GM19463 (cell line): Measurements from ENCODE around the gene CKLF.
A peak's percentile ranks its signal among the peaks of the same experiment; 100 is the strongest.
"Not testable (repeated sequence)": the region's sequence is repeated elsewhere in the genome, so short reads cannot be mapped to it uniquely, and the experiment has no call there.

ENCODE experiments used
- ATAC-seq: cut with Tn5 transposase; IDR thresholded peaks from one replicate; pipeline ENCODE4 v1.9.1; 2021; ENCODE audit warnings: mild to moderate bottlenecking, moderate library complexity; ENCODE audit not compliant: unreplicated experiment

The CKLF gene

DNA sequence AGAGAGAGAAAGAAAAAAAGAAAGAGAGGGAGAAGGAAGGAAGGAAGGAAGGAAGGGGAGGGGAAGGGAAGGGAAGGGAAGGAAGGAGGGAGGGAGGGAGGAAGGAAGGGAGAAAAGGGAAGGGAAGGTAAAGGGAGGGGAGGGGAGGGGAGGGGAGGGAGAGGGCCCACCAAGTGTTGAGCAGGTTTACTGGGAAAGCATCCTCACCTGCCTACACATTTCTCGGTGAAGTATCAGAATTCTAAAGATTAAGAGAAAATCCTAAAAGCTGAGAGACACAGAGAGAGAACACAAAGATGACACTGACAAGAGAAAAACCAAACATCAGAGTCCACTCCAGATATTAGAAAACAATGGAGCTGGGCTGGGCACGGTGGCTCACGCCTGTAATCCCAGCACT lies 39.9 kb downstream of the CKLF start:
- ATAC-seq = no peak

DNA sequence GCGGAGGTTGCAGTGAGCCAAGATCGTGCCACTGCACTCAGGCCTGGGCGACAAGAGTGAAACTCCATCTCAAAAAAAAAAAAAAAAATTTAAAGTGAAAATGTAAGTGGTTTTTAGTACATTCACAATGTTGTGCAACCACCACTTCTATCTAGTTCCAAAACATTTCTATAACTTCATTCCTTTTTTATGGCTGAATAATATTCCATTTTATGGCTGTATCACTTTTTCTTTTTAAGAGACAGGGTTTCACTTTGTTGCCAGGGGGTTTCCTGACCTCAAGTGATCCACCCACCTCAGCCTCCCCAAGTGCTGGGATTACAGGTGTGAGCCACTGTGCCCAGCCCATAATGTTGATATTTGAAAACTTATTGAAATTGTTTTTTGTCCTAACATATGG lies 40.4 kb downstream of the CKLF start:
- ATAC-seq = no peak

DNA sequence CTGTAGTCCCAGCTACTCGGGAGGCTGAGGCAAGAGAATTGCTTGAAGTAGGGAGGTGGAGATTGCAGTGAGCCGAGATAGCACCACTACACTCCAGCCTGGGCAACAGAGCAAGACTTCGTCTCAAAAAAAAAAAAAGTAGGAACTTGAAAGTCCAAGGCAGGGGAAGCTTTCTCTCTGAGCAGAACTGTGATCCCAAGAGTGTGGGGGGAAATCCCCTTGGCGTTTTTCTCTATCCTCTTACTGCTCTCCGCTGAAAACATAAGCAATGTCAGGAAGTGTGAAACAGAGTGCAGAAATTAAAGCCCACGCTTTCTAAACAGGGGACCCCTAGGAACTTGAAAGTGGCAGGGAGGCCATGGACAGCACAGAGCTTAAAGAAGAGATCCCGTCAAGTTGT lies 42.4 kb downstream of the CKLF start:
- no peak for ATAC-seq

DNA sequence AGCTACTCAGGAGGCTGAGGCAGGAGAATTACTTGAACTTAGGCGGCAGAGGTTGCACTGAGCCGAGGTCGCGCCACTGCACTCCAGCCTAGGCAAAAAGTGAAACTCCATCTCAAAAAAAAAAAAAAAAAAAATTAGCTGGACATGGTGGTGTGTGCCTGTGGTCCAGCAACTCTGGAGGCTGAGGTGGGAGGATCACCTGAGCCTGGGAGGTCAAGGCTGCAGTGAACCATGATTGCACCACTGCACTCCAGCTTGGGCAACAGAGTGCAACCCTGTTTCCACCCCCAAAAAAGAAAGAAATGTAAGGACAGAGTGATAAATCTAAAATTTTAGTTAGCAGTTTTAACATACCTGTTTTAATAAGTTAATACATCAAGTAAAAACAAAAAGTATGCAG lies 44.2 kb downstream of the CKLF start:
- ATAC-seq = not testable (repeated sequence)

DNA sequence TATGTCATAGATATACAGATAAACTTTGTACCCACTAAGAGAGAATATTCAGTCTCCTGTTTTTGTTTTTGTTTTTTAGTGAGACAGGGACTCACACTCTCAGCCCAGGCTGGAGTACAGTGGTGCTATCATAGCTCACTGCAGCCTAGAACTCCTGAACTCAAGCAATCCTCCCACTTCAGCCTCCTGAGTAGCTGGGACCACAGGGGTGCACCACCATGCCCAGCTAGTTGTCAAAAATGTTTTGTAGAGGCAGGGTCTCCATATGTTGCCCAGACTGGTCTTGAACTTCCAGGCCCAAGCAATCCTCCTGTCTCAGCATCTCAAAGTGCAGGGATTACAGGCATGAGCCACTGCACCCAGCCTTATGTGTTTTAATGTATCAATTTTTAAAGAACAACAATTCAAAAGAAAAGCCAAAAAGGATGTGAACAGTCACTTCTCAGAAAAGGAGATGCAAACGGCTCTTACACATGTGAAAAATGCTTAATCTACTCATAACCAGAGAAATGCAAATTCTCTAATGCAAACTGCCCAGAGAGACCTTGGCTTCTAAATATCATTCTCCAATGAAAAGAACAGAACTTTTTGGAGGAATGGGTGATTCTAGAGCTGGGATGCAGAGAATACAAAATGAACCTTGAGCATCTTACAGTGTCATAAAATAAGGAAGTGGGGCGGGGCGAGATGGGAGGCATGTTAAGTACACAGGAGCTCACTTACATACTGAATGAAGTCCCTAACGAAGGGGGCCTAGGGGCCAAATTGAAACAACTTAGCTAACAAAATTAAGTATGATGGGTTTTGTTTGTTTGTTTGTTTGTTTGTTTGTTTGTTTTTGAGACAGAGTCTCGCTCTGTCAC lies 44.8 kb downstream of the CKLF start:
- no peak for ATAC-seq

DNA sequence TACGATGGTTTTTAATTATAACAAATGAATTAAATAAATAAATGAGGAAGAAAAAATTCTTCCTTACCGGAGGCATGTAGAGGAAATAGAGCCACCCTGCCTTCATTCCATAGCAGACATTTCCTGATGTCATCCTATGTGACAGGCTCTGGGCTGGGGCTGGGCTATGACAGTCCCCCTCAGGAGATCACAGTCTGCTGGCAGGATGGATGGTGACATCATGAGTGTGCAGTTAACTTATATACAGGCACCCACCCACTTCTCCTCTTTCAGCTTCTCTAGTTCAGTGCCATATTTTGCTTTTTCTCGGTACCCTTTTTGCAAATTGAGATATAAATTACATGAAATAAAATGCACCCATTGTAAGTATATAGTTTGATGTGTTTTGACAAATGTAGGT lies 45.7 kb downstream of the CKLF start:
- ATAC-seq = no peak

DNA sequence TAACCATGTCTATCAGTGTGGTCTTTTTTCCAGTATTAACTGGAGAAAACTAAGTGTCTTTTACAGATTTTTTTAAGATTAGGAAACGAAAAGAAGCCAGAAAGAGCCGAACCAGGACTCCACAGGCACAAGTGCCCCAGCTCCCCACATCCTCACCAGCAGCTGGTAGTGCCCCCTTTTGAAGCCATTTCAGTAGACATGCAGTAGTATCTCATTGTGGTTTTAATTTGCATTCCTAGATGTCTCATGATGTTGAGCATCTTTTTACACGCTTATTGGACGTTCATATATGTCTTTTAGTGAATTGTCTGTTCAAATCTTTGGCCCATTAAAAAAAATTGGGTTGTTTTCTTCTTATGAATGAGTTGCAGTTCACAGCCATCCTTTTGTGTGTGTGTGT lies 47.4 kb downstream of the CKLF start:
- ATAC-seq = no peak

DNA sequence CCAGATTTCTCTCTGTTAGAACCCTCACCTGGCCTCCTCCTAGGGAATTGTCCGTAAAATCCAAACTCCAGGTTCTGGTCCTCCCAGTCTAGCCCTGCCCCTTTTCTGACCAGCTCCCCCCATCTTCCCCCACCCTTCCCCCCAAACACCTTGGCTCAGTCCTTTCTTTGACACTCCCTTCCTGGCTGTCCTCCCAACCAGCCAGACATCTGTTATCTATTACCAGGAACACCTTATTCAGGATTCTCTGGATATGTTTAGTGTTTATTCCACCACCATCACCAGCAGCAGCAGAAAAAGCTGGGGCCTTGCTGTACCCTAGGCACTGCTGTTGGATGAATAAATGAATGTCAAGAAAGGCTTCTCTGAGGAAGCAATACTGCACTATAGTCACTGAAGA lies 48.1 kb downstream of the CKLF start:
- no peak for ATAC-seq

DNA sequence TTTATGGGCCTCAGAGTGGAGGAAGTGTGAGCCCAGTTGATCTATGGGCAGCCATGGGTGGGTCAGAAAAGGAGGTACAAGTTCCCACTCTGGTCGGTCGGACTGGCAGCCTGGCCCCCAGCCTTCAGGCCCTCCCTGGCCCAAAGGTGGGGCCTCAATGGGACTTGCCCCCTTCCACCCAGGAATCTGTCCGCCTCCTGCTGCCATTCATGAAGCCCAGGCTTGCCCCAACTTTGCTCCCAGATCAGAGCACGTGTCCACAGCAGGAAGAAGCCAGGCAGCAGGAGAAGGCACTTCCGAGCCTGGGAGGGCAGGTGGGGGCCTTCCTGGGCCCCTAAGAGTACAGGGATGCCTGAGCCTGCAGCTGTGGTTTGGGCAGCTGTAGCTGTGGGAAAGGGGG lies 49.1 kb downstream of the CKLF start:
- no peak for ATAC-seq

DNA sequence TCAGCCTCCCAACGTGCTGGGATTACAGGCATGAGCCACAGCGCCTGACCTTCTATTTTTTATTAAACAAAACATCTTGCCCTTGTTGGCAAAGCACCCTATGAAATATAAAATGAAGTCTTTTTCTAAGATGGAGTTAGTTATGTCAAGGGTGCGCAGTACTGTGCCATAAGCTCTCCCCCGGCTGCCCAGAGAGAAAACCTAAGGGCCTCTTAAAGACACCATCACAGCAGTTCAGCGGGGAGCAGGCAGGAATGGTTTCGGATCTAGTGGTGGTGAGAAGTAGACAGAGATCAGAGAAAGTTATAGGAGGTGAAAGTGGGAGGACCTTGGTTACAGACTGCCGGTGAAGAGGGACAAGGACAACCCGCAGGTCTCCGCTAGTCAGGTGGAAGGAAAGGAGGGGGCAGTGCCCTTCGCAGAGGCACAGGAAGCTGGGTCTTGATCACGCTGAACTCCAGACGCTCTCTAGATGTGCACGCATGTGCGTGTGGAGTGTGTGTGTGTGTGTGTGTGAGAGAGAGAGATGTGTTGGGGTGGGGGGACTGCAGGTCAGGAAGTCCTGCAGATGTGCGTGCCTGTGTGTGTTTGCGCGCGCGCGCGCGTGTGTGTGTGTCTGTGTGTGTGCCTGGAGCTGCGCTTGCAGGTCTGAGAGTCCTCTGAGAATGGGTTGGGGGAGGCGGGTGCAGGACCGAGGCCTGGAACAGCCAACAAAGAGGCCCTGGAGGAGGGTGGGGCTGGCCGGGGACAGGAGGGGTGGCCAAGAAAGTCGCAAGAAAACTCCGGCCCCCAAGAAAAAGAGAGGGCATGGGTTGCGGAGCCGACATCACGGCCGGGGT lies 51.4 kb downstream of the CKLF start:
- ATAC-seq = no peak

DNA sequence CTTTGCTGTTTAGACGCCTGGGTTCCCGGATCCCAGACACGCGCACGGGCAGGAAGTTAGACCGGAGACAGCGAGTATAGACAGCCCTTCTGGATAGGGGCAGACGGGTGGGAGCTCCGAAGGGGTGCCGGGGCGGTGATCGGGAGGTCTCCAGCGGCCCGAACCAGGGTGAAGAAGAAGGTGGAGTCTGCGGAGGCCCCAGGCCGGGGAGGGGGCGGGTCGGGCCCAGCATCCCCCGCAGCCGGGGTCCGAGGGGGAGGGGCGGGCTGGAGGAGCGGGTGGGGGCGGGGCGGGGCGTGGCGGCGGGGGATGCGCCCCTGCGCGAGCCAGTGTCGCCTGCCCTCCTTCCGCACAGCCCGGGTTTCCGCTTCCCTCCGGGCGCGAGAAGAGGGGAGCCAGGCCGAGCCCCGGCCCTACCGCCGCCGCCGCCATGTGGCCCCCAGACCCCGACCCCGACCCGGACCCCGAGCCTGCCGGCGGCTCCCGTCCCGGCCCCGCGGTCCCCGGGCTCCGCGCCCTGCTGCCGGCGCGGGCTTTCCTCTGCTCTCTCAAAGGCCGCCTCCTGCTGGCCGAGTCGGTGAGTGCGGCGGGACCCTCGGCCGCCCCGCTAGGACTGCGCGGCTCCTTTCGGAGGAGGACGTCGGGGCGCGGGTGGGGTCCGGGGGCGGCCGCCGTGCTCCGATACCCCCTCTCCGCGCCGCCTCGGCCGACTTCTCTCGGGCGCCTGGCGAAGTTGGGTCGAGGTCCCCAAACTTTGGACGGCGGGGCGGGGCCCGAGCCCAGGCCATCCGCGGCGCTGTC lies 52.2 kb downstream of the CKLF start, which contains the start of gene CMTM3:
Gene CMTM3, plus strand, starts transcription at position 329 of the 801 bp plus-strand sequence. Its CDS starts 102 bp downstream, at position 431.
- peak; percentile 56 for ATAC-seq

DNA sequence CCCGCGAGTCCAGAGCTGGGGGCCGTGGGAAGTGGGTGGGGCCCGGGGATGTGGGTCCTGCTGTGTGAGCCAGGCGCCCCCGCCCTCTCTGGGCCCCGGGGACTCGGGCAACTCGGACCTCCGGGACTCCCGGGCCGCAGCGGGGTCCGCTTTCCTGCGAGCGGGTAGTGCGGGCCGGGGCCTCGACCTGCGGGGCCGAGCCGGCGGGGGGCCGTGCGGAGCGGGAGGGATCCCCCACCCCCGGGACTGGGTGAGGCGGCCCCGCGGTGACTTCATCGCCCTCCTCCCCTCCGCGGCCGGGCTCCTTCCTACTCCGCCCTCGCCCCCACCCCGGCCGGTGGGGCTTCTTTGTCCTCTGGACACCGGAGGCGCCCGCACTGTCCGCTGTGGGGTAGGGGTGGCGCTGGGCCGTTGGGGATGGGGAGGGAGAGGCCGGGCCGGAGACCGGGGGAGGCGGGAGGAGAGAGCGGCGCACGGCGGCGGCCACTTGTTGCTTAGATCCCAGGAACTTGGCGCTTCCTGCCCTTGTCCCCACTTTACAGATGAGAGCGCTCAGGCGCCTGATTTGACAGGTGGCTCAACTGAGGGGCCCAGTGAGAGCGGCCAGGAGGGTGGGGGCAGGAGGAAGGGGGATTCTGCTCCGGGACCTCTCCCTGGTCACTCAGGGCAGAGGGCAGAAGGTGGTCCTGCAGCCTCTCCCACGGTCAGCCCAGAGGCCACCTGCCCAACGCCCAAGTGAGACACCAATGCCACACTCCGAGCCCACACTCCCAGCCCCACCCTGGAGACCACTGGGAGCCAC lies 53.0 kb downstream of the CKLF start:
- peak; percentile 5 for ATAC-seq

DNA sequence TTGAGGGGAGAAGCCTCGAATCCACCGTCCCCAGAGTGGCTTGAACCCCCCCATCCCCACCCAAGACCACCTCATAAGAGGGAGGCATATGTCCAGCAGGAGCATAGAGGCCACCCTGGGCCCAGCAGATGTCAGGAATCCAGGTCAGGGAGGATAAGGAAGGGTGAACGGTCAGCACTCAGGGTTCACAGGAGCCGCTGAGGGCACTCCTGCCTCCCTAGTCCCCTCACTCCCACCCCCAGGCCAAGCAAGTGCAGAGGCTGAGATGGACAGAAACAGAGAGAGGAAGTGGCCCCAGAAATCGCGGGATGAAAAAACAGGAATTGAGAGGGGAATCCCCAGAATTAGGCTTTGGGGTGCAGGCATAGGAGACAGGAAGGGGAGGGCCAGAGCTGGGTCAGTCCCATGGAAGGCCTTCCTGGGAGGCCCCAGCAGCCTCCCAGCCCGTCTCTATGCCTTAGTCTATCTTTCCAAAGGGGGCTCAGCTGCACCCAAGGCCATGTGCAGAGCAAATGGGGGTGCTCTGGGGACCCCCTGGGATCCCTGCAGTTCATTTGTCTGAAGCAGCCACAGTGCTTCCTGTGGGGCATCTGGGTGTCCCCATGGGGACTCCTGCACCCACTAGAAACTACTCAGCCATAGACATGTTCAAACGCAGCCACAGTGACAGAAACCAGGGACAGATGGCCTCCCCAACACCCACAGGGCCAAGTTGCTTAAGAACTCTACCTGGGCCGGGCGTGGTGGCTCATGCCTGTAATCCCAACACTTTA lies 53.8 kb downstream of the CKLF start:
- ATAC-seq = peak; percentile 46

DNA sequence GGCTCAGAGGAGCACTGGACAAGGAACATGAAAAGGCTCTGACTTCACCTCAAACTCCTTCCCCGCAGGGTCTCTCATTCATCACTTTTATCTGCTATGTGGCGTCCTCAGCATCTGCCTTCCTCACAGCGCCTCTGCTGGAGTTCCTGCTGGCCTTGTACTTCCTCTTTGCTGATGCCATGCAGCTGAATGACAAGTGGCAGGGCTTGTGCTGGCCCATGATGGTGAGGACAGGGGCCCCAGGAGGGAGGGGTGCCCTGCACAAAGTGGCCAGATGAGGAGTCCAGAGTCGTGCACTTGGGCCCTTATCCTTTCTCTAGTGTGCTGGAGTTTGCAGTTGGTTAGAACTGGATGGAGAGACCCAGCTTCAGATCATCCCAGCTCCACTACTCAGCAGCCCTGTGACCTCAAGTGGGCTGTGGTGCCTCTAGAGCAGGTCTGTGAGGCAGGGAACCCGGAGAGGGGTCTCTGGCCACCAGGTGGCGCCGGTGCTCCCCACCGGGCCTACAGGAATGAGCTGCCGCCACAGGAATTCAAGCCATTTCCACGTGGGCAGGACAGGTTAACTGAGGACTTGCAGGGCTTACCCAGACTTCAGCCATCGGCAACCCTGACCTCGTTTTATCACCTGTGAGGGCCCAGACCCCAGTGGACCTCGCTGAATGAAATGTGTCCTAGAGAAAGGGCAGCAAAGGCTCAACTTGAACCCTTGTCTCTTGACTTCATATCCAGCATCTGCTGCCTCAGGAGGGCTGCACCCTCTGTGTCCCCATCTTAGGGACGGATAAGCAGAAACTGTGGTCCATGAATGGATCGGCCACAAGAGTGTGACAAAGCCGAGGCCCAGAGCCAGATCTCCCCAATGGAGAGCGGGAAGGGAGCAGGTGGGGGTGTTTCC lies 56.1 kb downstream of the CKLF start:
- ATAC-seq = peak; percentile 37

DNA sequence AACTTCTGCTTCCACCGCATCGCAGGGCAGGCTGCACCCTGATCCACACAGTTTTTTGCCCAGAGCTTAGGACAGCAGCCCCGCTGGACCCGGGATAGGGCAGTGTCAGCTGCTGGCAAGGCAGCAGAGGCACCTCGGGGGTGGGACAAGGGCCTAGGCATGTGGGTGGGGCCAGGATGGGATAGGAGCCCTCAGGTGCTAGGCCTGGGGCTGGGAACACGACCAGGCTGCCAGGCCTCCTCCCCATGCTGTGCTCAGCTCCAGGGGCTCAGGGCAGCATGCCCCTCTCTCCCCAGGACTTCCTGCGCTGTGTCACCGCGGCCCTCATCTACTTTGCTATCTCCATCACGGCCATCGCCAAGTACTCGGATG lies 56.7 kb downstream of the CKLF start:
- no peak for ATAC-seq

DNA sequence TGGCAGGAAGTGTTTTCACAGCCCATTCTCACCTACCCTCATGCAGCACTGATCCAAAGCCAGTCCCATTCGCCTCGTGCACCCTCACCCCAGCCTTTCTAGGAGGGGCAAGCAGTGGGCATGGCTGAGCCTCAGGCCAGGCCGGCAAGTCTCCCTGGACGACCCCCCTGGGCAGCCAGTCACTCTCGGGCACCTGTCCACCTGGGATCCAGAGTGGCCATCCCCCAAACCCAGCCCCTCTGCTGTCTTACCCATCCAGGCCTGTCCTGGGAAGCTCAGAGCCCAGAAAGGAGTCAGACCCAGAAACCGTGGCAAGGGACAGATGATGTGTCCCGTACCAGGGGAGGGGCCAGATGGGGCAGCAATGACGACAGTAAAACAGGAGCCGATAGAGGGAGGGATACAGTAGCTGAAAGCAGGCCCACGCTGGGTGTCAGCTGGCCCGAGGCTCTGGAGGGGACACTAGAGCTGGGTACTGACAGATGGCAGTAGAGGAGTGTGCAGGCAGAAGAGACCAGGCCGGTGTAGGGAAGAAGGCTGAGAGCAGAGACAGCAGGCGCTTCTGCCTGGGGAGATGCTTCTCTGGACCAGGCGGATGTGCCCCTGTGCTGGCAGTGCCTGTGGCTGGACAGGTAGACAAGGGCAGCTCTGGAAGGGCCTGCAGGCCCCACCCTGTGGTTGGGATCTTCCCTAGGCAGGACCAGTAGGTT lies 57.9 kb downstream of the CKLF start:
- ATAC-seq = no peak

DNA sequence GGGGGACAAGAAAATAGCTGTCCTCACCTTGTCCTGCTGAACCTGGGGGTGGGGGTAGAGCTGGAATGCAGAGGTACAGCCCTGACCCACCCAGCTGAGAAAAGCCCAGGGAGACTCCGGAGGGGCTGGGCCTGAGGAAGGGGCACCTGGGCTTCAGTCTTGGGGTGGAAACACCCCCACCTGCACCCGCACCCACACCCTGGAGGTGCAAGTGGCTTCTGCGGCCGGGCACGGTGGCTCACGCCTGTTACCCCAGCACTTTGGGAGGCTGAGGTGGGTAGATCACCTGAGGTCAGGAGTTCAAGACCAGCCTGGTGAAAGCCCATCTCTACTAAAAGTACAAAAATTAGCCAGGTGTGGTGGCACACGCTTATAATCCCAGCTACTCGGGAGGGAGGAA lies 59.5 kb downstream of the CKLF start:
- not testable (repeated sequence) for ATAC-seq

DNA sequence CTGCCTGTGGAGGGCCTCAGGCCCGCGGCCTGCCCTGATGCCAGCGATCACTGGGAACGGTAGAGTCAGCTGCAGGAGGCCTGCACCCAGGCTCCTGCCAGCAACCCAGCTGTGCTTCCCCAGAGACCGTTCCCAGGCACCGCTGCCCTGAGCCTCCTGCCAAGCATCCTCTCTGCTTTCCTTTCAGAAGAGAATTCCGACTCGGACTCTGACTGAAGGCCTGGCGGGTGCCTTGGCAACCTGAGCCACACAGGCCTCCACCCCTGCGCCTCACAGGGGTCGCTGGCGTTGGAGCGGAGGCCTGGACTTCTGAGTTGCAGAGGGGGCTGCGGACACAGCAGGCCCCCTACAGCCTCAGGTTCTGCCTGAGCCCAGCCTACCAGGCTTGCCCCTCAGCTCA lies 60.0 kb downstream of the CKLF start:
- no peak for ATAC-seq
